GM12874 (cell line): Measurements from ENCODE around the gene CENPX.

Experiments
- TF ChIP-seq, protein P1 (sequence below): IDR thresholded peaks from 2 replicates; pipeline ENCODE4 v1.5.1; 2011; ENCODE audit warnings: low read depth, mild to moderate bottlenecking, control low read depth, low read length, moderate library complexity; ENCODE audit not compliant: insufficient read depth

CENPX gene

DNA sequence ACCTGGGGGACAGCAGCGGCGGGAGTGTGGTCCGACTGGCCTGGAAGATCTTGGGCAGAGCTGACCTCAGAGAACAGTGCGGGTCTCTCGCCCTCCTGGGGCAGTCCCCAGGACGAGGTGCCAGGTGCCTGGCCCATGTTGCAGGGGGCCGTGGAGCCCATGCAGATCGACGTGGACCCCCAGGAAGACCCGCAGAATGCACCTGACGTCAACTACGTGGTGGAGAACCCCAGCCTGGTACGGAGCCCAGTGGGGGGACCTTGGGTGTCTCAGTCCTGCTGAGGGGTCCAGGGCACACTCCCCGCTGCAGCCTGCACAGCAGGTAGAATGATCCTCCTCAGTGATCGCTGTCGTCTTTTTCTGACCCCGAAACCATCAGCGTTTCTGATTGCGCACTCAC, 30.5 kb upstream of the CENPX start:
- TF ChIP-seq, protein P1, sequence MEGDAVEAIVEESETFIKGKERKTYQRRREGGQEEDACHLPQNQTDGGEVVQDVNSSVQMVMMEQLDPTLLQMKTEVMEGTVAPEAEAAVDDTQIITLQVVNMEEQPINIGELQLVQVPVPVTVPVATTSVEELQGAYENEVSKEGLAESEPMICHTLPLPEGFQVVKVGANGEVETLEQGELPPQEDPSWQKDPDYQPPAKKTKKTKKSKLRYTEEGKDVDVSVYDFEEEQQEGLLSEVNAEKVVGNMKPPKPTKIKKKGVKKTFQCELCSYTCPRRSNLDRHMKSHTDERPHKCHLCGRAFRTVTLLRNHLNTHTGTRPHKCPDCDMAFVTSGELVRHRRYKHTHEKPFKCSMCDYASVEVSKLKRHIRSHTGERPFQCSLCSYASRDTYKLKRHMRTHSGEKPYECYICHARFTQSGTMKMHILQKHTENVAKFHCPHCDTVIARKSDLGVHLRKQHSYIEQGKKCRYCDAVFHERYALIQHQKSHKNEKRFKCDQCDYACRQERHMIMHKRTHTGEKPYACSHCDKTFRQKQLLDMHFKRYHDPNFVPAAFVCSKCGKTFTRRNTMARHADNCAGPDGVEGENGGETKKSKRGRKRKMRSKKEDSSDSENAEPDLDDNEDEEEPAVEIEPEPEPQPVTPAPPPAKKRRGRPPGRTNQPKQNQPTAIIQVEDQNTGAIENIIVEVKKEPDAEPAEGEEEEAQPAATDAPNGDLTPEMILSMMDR: no peak

DNA sequence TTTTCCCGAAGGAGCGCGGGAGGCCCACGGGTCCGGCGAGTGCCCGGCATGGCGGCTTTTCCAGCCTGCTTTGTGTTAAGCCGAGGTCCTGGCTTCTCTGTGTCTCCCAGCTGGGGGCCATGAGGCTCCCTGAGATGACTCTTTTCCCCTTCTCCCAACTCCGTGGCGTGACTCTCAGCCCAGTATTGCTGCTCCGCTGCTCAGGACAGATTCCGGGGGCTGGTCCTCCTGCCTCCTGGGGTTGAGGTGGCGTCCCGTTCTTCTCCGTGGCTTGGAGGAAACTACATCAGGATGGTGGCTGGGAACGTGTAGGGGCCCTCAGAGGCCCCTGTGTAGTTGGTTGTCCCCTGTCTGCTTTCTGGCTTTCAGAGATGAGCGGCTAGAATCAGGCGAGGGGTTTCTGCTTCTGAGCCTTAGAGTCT, 30.0 kb upstream of the CENPX start:
- TF ChIP-seq, protein P1: no peak

DNA sequence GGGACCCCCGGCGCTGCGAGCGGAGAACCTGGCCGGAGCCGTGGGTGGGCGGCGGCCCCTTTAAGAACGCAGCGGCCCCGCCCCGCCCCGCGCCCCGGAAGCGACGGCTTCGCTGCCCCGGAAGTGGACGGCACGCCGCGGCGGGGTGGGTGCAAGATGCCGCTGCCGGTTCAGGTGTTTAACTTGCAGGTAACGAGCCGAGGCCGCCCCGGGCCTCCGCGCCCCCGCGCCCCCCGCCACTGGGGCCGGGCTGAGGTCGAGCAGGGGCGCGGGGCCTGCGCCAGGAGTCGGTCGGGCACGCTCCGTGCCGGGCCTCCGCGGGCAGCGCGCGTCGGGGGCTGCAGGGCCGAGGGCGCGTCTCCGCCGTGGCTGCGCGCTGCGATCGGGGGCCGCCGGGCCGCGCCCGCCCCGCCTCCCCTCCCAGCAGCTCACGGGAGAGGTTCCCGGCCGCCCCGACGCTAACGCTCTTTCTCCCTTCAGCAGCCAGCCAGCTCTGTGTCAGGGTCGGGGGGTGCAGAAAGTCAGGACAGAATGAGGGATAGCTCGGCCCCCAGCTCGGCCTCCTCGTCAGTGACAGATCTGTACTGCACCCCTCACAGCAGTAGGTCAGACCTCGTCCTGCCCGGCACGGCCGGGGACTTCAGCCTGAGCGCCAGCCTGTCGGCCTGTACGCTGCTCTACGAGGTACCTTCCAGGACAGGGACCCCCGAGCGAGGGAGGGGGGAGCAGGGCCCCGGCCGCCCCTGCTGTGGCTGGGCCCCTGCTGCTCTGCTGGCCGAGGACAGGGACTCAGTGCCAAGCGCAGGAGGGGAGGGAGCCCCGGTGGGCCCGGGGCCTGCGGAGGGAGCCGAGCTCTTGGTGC, 29.3 kb upstream of the CENPX start, which contains the start of the genes GPS1 and RFNG:
Gene GPS1, plus strand, starts transcription at position 123 of the 862 bp plus-strand sequence. Its CDS starts 34 bp downstream, at position 157.
Gene RFNG, minus strand, starts transcription at position 36 of the 862 bp plus-strand sequence. CDS start 45 bp downstream, outside the sequence.
- TF ChIP-seq, protein P1: no peak

DNA sequence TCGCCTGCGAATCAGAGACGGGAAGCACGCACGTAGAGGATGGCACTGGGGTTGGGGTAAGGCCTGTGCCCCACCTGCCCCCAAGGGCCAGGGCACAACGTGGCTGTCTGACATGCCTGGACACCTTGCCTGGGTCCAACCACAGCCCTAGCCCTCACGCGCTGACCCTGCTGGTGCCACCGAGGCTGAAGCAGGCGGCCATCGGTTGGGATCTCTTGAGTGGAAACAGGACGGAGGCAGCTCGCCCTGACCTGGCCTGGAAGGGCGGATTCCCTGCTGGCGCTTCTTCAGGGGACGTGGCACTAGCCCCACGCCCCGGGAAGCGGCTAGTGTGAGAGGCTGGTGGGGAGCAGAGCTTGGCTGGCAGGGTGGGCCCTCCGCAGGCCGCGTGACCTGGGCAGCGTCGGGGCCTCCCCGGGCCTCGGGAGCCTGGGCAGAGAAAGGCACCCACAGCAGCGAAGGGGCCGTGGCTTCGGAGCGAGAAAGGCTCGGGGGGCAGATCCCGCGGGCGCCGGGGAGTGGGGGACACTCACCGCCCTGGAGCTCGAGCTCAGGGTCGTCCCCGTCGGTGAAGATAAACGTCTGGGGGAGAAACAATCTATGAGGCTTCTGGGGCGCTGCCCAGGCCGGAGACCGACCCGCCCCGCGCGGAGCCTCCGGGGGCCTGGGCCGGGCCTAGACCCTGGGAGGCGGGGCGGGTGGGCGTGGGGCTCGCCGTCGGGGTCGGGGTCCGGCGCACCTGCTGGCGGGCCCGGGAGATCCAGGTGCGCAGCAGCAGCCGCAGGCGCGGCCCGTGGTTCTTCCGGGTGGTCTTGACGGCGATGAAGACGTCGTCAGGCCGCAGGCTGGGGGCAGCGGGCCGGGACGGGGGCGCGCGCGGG, 28.3 kb upstream of the CENPX start:
- TF ChIP-seq, protein P1: no peak

DNA sequence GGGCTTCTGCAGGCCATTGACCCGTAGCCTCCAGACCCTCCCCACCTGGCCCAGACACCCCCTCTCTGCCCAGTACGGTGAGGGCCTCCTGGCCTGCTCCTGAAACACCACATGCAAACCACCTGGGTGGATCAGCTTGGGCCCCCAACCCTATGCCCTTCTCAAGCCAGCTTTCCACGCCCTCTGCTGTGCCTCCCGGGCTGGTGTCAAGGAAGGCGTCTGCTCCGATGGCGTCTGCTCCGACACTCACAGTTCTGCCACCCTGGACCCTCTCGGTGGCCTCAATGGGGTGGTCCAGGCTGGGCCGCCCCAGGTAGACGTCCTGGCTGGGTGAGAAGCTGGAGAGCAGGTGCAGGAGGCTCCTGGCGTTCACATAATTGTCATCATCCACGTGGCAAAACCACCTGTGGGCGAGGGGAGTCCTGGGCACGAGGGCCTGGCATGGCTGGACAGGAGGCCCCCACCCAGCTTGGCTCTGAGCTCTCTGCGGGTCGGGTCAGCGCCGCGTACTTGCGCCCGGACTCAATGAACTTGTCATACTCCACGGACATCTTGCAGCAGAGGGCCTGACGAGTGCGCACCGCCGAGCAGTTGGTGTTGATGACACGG, 27.6 kb upstream of the CENPX start:
- TF ChIP-seq, protein P1: no peak

DNA sequence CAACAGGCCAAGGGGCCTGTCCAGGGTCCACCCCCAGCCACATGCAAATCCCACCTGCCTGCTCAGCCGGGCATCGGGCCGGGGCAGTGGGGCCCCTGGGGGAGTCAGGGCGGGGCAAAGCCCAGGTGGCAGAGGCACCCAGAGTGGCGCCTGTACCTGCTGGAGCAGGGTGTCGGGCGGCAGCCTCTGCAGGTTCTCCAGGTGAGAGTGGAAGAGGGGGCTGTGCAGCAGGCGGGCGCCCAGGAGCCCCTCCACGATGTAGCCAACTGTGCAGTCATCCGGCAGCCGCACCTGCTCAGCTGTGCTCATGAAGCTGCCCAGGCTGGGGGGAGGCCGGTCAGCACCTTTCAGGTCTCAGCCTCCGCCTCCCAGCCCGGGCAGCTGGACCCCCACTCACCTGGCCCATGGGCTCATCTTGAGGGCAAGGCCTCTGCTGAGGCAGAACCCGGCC, 26.9 kb upstream of the CENPX start:
- TF ChIP-seq, protein P1: no peak
